ENCODE data around the gene RASGRF2.
"Not testable (repeated sequence)": the region's sequence is repeated elsewhere in the genome, so short reads cannot be mapped to it uniquely, and the experiment has no call there.

Gene RASGRF2

GRCh38 chr5:81251922-81252321, 291.8 kb downstream of the RASGRF2 start:
- in situ Hi-C loops (cut with HindIII; ENCODE audit: low pct_ligation_motif_present, low sequenced_read_pairs) = no loop called here
- Histone ChIP-seq H3K27ac (no peak overlapping the region), H3K27me3 (replicated peaks) (no peaks in the 10 kb centered on the region), H3K36me3 (replicated peaks) (no peaks in the 10 kb centered on the region), H3K4me3 (ENCODE audit: low read depth, low read length) (no peak overlapping the region)
- no peak for DNase-seq
- TF ChIP-seq, protein P1, sequence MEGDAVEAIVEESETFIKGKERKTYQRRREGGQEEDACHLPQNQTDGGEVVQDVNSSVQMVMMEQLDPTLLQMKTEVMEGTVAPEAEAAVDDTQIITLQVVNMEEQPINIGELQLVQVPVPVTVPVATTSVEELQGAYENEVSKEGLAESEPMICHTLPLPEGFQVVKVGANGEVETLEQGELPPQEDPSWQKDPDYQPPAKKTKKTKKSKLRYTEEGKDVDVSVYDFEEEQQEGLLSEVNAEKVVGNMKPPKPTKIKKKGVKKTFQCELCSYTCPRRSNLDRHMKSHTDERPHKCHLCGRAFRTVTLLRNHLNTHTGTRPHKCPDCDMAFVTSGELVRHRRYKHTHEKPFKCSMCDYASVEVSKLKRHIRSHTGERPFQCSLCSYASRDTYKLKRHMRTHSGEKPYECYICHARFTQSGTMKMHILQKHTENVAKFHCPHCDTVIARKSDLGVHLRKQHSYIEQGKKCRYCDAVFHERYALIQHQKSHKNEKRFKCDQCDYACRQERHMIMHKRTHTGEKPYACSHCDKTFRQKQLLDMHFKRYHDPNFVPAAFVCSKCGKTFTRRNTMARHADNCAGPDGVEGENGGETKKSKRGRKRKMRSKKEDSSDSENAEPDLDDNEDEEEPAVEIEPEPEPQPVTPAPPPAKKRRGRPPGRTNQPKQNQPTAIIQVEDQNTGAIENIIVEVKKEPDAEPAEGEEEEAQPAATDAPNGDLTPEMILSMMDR (IDR thresholded peaks at IDR 0.05; ENCODE audit: low read depth, low read length, missing control alignments) = no peak

- in situ Hi-C loops (cut with HindIII; ENCODE audit: low pct_ligation_motif_present, low sequenced_read_pairs) = no loop called here
- TF ChIP-seq, protein P1 (IDR thresholded peaks at IDR 0.05; ENCODE audit: low read depth, low read length, missing control alignments) = no peak
- no peak for DNase-seq
- Histone ChIP-seq H3K36me3 (replicated peaks) (no peaks in the 10 kb centered on the region), H3K27me3 (replicated peaks) (no peaks in the 10 kb centered on the region), H3K27ac (no peak overlapping the region), H3K4me3 (ENCODE audit: low read depth, low read length) (no peak overlapping the region)
These were observed 292.7 kb downstream of the RASGRF2 start for GRCh38 chr5:81252904-81253303.

DNA sequence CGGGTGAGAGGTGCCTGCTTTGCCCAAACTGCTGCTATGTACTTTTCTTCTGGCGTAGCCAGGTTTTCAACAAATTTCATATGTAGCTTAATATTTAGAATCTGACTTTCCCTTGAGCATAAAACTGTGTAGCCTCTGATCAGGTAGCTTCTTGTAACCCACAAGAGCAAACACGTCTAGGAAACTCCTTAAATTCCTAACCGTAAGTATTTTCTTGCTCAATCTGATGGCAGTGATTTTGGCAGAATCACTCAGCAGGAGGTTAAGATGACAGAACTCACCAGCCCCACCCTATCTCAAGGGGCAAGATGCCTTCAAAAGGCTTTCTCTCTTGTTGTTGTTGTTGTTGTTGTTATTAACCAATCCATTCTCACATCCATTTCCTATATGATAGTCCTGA, 293.7 kb downstream of the RASGRF2 start:
- Histone ChIP-seq H3K36me3 (replicated peaks) (no peaks in the 10 kb centered on the region), H3K4me3 (ENCODE audit: low read depth, low read length) (no peak overlapping the region), H3K27ac (no peak overlapping the region), H3K27me3 (replicated peaks) (no peaks in the 10 kb centered on the region)
- DNase-seq = no peak
- TF ChIP-seq, protein P1 (IDR thresholded peaks at IDR 0.05; ENCODE audit: low read depth, low read length, missing control alignments) = no peak
- in situ Hi-C loops (cut with HindIII; ENCODE audit: low pct_ligation_motif_present, low sequenced_read_pairs) = no loop called here

GRCh38 chr5:81254886-81255559, 294.9 kb downstream of the RASGRF2 start:
- no peak overlapping the region for H3K4me3 ChIP-seq (ENCODE audit: low read depth, low read length)
- H3K36me3 ChIP-seq (replicated peaks) = no peaks in the 10 kb centered on the region
- in situ Hi-C loops (cut with HindIII; ENCODE audit: low pct_ligation_motif_present, low sequenced_read_pairs) = no loop called here
- no peaks in the 10 kb centered on the region for H3K27me3 ChIP-seq (replicated peaks)
- no peak for DNase-seq
- TF ChIP-seq, protein P1 (IDR thresholded peaks at IDR 0.05; ENCODE audit: low read depth, low read length, missing control alignments) = no peak
- no peak overlapping the region for H3K27ac ChIP-seq

- H3K36me3 ChIP-seq (replicated peaks) = no peaks in the 10 kb centered on the region
- DNase-seq = no peak
- H3K27ac ChIP-seq = no peak overlapping the region
- no peaks in the 10 kb centered on the region for H3K27me3 ChIP-seq (replicated peaks)
- no peak overlapping the region for H3K4me3 ChIP-seq (ENCODE audit: low read depth, low read length)
- in situ Hi-C loops (cut with HindIII; ENCODE audit: low pct_ligation_motif_present, low sequenced_read_pairs) = no loop called here
- TF ChIP-seq, protein P1 (IDR thresholded peaks at IDR 0.05; ENCODE audit: low read depth, low read length, missing control alignments) = no peak
These were observed 296.6 kb downstream of the RASGRF2 start for GRCh38 chr5:81256766-81257165.

DNA sequence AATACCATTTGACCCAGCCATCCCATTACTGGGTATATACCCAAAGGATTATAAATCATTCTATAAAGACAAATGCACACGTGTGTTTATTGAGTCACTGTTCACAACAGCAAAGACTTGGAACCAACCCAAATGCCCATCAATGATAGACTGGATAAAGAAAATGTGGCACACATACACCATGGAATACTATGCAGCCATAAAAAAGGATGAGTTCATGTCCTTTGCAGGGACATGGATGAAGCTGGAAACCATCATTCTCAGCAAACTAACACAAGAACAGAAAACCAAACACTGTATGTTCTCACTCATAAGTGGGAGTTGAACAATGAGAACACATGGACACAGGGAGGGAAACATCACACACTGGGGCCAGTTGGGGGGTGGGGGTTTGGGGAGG, 302.6 kb downstream of the RASGRF2 start:
- H3K36me3 ChIP-seq (replicated peaks); H3K4me3 ChIP-seq (ENCODE audit: low read depth, low read length); DNase-seq; H3K27me3 ChIP-seq (replicated peaks); H3K27ac ChIP-seq; in situ Hi-C loops (cut with HindIII; ENCODE audit: low pct_ligation_motif_present, low sequenced_read_pairs): not testable (repeated sequence)

Measured in brain microvascular endothelial cell (primary cell).